ENCODE results near the gene MCUR1. TPM values are rescaled to one million over a fixed set of nuclear protein-coding genes. Genes with fewer than 3 reads are reported as not detected.
"Not testable (repeated sequence)": the region's sequence is repeated elsewhere in the genome, so short reads cannot be mapped to it uniquely, and the experiment has no call there.

The MCUR1 gene
- total RNA-seq, 1 experiment from 2014 or later, result 16.0 TPM

- H3K36me3 ChIP-seq, result no peaks in the 10 kb centered on the region
- no peaks in the 10 kb centered on the region for H3K27me3 ChIP-seq
- no peak overlapping the region for H3K27ac ChIP-seq
- no peak overlapping the region for H3K4me3 ChIP-seq
- no peaks in the 10 kb centered on the region for H3K9me3 ChIP-seq (replicated peaks)
- no peaks in the 10 kb centered on the region for H3K4me1 ChIP-seq
- no peak for DNase-seq
Measured at GRCh38 chr6:13836170-13836569, 21.8 kb upstream of the MCUR1 start.

- Histone ChIP-seq H3K27me3 (no peaks in the 10 kb centered on the region), H3K4me3 (no peak overlapping the region), H3K9me3 (replicated peaks) (no peaks in the 10 kb centered on the region), H3K36me3 (no peaks in the 10 kb centered on the region), H3K27ac (no peak overlapping the region), H3K4me1 (no peaks in the 10 kb centered on the region)
- DNase-seq, result no peak
Measured at GRCh38 chr6:13834790-13835189, 20.4 kb upstream of the MCUR1 start.

GRCh38 chr6:13834018-13834417, 19.7 kb upstream of the MCUR1 start:
- DNase-seq; H3K27ac ChIP-seq; H3K9me3 ChIP-seq (replicated peaks); H3K4me3 ChIP-seq; H3K4me1 ChIP-seq; H3K27me3 ChIP-seq; H3K36me3 ChIP-seq: not testable (repeated sequence)

DNA sequence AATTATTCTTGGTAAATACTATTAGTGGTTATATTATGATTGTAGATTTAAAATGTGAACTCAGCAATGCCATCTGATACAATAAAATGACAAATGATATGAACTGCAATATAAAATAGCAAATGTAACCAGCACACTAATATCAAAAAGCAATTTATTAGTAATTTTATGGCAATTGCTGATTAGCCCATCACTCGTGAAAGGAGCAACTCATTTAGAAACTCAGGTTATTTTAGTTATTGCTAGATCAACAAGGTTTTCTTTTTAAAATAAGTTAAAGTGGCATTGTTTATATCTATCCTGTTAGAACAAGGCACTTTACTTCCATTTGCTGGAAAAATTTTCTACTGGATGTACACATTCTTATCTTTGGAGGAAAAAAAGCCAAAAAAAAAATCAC, 18.4 kb upstream of the MCUR1 start:
- H3K4me1 ChIP-seq, result no peaks in the 10 kb centered on the region
- no peak for DNase-seq

GRCh38 chr6:13831615-13832014, 17.3 kb upstream of the MCUR1 start:
- H3K4me1 ChIP-seq, result no peaks in the 10 kb centered on the region
- no peaks in the 10 kb centered on the region for H3K36me3 ChIP-seq
- no peak overlapping the region for H3K27ac ChIP-seq
- H3K27me3 ChIP-seq, result no peaks in the 10 kb centered on the region
- no peaks in the 10 kb centered on the region for H3K9me3 ChIP-seq (replicated peaks)
- no peak for DNase-seq
- H3K4me3 ChIP-seq, result no peak overlapping the region

More for the DNA sequence above, 18.4 kb upstream of the MCUR1 start:
- H3K9me3 ChIP-seq (replicated peaks), result no peaks in the 10 kb centered on the region
- H3K27ac ChIP-seq, result no peak overlapping the region
- no peak overlapping the region for H3K4me3 ChIP-seq
- no peaks in the 10 kb centered on the region for H3K27me3 ChIP-seq
- H3K36me3 ChIP-seq, result no peaks in the 10 kb centered on the region

- DNase-seq, result no peak
Measured at GRCh38 chr6:13830803-13831202, 16.4 kb upstream of the MCUR1 start.

GRCh38 chr6:13829419-13829818, 15.1 kb upstream of the MCUR1 start:
- H3K4me1 ChIP-seq; H3K4me3 ChIP-seq; H3K36me3 ChIP-seq; H3K27ac ChIP-seq; H3K9me3 ChIP-seq (replicated peaks); H3K27me3 ChIP-seq; DNase-seq: not testable (repeated sequence)

More at GRCh38 chr6:13830803-13831202, 16.4 kb upstream of the MCUR1 start:
- Histone ChIP-seq H3K4me3 (no peak overlapping the region), H3K27ac (no peak overlapping the region), H3K4me1 (no peaks in the 10 kb centered on the region), H3K36me3 (no peaks in the 10 kb centered on the region), H3K27me3 (no peaks in the 10 kb centered on the region), H3K9me3 (replicated peaks) (no peaks in the 10 kb centered on the region)

- not testable (repeated sequence) for H3K4me3 ChIP-seq; H3K36me3 ChIP-seq; H3K4me1 ChIP-seq; DNase-seq; H3K27me3 ChIP-seq; H3K9me3 ChIP-seq (replicated peaks); H3K27ac ChIP-seq
Measured at GRCh38 chr6:13828656-13829301, 14.4 kb upstream of the MCUR1 start.

DNA sequence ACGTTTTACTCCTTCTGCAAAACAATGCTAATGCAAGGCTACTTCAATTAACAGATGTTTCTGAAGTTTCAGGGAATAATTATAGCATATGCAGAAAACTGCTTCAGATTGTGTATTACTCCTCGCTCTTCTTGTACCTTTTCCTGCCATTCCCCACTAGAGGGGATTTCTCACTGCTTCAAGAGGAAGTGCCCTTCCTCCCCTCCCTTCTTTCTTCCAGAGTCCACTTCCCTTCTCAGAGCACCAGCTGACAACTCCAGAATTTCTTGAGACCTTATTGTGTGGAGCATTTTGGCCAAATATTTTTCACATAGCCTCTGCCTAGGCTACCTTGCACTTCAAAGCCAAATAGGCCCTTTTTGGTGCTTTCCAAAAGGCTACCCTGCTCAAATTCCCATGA, 12.7 kb upstream of the MCUR1 start:
- Histone ChIP-seq H3K36me3 (no peaks in the 10 kb centered on the region), H3K4me1 (no peaks in the 10 kb centered on the region), H3K9me3 (replicated peaks) (no peaks in the 10 kb centered on the region), H3K27me3 (no peaks in the 10 kb centered on the region), H3K27ac (no peak overlapping the region), H3K4me3 (no peak overlapping the region)
- no peak for DNase-seq

DNA sequence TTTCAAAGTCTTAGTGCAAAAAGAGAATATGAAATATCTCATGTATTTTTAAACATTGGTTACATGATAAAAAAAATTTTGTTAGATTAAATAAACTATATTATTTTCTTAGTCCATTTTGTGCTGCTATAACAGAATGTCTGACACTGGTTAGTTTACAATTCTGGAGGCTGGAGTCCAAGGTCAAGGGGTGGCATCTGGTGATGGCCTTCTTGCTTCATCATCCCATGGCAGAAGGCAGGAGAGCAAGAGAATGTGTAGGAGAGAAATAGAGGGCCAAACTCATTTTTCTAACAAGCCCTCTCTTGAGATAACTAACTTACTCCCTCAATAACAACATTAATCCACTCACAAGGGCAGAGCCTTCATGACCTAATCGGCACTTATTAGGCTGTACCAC, 11.5 kb upstream of the MCUR1 start:
- no peaks in the 10 kb centered on the region for H3K27me3 ChIP-seq
- no peak overlapping the region for H3K27ac ChIP-seq
- no peak overlapping the region for H3K4me3 ChIP-seq
- no peaks in the 10 kb centered on the region for H3K36me3 ChIP-seq
- DNase-seq, result no peak
- no peaks in the 10 kb centered on the region for H3K9me3 ChIP-seq (replicated peaks)
- no peaks in the 10 kb centered on the region for H3K4me1 ChIP-seq

- Histone ChIP-seq H3K4me3 (no peak overlapping the region), H3K27me3 (no peaks in the 10 kb centered on the region), H3K4me1 (no peaks in the 10 kb centered on the region), H3K9me3 (replicated peaks) (no peaks in the 10 kb centered on the region), H3K27ac (no peak overlapping the region), H3K36me3 (no peaks in the 10 kb centered on the region)
- no peak for DNase-seq
Measured at GRCh38 chr6:13818341-13818740, 4.0 kb upstream of the MCUR1 start.

DNA sequence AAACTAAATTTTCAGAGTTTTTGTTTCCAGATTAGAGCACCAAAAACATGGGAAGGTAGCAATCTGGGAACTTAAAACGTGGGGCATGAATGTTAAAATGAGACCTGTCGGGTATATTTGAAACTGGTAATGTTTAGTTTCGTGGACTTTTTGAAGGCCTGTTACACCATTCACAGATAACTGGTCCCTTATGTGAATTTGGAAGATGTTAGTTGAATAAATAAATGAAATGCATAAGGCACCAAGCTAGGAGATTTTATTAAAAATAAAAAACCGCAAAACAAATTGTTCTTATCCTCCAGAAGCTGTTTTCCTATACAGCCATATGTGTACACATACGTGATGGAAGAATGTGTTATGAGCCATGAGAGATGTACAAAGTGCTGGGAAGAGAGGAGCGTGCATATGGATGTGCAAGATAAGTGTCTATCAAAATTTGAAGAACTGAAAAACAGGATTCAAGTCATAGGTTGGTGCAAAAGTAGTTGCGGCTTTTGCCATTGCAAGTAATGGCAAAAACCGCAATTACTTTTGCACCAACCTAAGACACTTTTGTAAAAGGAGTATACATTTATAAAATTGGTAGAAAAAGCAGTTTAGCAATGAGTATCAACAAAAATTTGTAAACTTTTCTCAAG, 700 bp upstream of the MCUR1 start:
- Histone ChIP-seq H3K4me1 (no peaks in the 10 kb centered on the region), H3K27me3 (no peaks in the 10 kb centered on the region), H3K36me3 (no peaks in the 10 kb centered on the region), H3K9me3 (replicated peaks) (no peaks in the 10 kb centered on the region), H3K27ac (peak overlapping the region; percentile 84), H3K4me3 (peak overlapping the region; percentile 89)
- DNase-seq, result peak in 1 of 2 experiments; percentile 1

- Histone ChIP-seq H3K36me3 (no peaks in the 10 kb centered on the region), H3K4me1 (no peaks in the 10 kb centered on the region), H3K27me3 (no peaks in the 10 kb centered on the region), H3K27ac (peak overlapping the region; percentile 84), H3K9me3 (replicated peaks) (no peaks in the 10 kb centered on the region), H3K4me3 (peak overlapping the region; percentile 89)
- peak; percentile 64 to 73 for DNase-seq
Measured at GRCh38 chr6:13813621-13814175, 659 bp downstream of the MCUR1 start.

DNA sequence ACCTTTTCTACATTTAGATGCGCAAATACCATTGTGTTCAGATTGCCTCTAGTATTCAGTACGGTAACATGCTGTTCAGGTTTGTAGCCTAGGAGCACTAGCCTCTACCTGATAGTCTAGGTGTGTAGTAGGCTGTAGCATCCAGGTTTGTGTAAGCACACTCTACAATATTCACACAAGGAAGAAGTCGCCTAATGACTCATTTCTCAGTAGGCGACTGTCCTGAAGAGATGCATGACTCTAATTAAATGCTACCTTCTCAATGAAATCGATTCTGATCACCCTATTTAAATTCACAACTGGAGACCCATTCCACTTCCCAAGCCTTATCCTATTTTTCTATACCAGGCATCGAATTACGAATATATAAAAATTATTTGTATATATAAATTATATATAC, 1.3 kb downstream of the MCUR1 start:
- no peak overlapping the region; the same call in 1 of the 2 replicates for H3K27ac ChIP-seq
- H3K4me1 ChIP-seq, result no peaks in the 10 kb centered on the region
- no peaks in the 10 kb centered on the region for H3K9me3 ChIP-seq (replicated peaks)
- H3K4me3 ChIP-seq, result peak overlapping the region; percentile 89
- DNase-seq, result no peak
- no peaks in the 10 kb centered on the region for H3K36me3 ChIP-seq
- no peaks in the 10 kb centered on the region for H3K27me3 ChIP-seq

DNA sequence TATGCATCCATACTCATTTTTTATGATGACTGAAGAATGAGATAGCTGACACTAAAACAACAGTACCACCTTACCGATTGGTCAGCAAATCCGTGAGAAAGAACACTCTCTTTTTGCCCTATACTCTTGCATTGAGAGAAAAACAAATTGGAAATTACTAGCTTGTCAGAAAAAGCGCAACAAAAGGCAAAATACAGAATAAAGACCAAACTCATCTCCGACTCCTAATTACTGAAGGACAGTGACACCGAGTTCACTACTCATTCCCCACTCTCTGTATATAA, 2.1 kb downstream of the MCUR1 start:
- DNase-seq, result no peak
- H3K27ac ChIP-seq, result no peak overlapping the region
- H3K27me3 ChIP-seq, result no peaks in the 10 kb centered on the region

More for the DNA sequence above, 2.1 kb downstream of the MCUR1 start:
- H3K36me3 ChIP-seq, result no peaks in the 10 kb centered on the region
- no peak overlapping the region for H3K4me3 ChIP-seq
- H3K4me1 ChIP-seq, result no peaks in the 10 kb centered on the region
- H3K9me3 ChIP-seq (replicated peaks), result no peaks in the 10 kb centered on the region
